Measurements from ENCODE around the gene SGTA.

SGTA gene

DNA sequence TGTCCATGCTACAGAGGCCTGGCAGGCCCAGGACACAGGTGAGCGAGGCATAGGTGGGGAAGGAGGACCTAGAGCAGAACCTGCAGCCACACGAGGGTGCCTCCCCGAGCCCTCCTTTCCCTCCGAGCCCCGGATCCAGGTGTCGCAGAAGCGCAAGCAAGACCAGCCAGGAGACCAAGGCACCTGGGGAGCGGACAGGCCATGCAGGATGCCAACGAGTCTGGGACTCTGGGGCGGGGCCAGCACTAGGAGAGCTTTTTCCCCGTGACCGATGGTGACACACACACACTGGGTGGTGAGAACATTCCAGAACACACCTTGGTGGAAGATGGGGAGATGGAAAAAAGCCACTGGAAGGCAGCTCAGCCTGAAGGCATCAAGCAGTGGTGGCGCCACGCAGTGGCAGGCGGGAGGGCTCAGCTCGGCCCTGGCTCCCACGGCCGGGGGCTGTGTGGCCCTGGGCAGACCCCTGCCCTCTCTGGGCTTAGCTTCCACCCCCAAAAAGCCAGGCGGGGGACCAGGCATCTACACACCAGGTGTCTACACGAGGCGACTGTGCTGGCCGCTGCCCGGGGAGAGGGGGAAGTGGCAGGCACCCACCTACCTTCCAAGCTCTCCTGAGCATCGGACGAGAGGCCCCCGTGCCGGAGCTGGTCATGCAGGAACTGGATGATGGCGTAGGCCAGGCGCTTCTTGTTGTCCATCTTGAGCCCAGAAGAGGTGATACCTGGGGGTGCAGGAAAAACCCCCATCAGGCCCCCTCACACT, 14.5 kb downstream of the SGTA start:
- Mint-ChIP-seq H3K27me3 (no peaks in the 10 kb centered on the region), H3K4me3 (no peak overlapping the region), H3K36me3 (ENCODE audit: insufficient read depth) (peaks cover 7% of the 10 kb centered on the region), H3K4me1 (peaks cover 9% of the 10 kb centered on the region), H3K27ac (ENCODE audit: low read depth) (no peak overlapping the region), H3K9me3 (no peaks in the 10 kb centered on the region)
- DNase-seq (ENCODE audit: low spot score in 2 of 2) (no peak), ATAC-seq (replicated peaks; ENCODE audit: extremely low read depth, poor library complexity, severe bottlenecking) (no peak)

DNA sequence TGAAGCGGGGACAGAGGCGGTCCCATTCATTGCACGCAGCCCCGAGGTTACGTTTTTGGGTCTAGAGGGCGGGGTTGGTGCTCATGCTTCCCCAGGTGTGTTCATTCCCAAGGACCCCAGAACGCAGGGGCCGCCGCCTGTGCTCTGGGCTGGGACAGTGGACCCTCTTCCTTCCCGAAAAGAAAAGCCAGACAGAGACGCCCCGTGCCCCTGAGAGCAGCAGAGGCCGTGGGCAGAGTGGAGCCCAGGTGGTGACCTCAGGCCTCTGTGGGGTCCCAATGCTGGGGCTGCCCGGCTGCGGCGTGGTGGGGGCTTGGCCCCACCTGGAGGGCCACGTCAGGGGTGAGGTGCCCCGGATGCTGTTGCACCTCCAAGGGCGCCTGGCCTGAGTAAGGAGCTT, 15.4 kb downstream of the SGTA start:
- Mint-ChIP-seq H3K9me3 (no peaks in the 10 kb centered on the region), H3K27me3 (no peaks in the 10 kb centered on the region), H3K4me1 (peaks cover 8% of the 10 kb centered on the region), H3K27ac (ENCODE audit: low read depth) (no peak overlapping the region), H3K36me3 (ENCODE audit: insufficient read depth) (peaks cover 12% of the 10 kb centered on the region), H3K4me3 (no peak overlapping the region)
- DNase-seq (ENCODE audit: low spot score in 2 of 2) (no peak), ATAC-seq (replicated peaks; ENCODE audit: extremely low read depth, poor library complexity, severe bottlenecking) (no peak)

DNA sequence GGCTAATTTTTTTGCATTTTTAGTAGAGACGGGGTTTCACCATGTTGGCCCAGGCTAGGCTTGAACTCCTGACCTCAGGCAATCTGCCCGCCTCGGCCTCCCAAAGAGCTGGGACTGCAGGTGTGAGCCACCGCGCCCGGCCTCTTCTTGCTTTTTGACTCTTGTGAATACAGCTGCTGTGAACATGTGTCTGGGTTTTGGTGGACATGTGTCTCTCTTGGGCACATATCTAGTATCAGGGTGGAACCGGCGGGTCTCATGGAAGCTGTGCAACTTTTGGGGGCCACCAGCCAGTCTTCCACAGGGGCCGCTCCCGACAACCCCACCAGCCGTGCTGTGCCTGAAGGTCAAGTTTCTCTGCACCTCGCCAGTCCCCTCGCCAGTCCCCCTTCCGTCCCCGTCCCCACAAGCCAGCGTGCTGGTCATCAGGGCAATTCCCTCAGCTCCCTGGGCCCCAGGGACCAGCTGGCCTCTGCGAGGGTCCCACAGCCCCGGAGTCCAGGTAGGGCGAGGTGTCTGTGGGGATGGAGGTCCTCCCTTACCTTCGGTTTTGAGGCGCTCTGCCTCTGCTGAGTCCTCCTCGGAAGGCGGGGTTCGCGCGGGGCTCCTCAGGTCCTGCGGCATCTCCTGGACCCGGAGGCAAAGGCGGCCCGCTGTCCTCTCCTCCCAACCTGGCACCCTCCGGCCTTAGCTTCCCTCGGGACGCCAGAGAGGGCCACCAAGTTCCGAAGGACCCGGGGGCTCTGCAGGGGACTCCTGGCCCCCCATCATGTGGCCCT, 16.3 kb downstream of the SGTA start:
- Mint-ChIP-seq H3K4me1 (no peaks in the 10 kb centered on the region), H3K4me3 (no peak overlapping the region)
- DNase-seq (ENCODE audit: low spot score in 2 of 2): no peak

DNA sequence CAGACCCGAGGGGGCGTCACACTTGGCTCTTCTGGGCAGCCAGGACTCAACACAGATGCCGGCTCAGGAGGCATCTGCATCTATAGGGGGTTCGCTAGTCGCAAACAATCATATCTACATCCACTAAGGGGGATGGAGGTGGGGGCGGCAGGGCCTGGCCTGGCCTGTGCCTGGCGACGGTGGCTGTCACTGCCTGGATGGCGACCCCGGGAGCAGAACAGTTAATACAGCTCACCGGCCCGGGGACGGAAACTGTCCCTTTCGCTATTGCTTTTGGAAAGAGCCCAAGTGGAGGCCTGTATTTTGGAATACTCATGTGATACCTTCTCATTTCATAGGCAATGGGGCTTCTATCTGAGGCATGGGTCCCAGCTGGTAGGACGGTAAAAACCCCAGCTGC, 17.7 kb downstream of the SGTA start:
- peaks cover 18% of the 10 kb centered on the region for H3K36me3 Mint-ChIP-seq (ENCODE audit: insufficient read depth)
- no peaks in the 10 kb centered on the region for H3K27me3 Mint-ChIP-seq
- H3K4me3 Mint-ChIP-seq: no peak overlapping the region
- no peak for DNase-seq (ENCODE audit: low spot score in 2 of 2)
- H3K4me1 Mint-ChIP-seq: no peaks in the 10 kb centered on the region
- no peak for ATAC-seq (replicated peaks; ENCODE audit: extremely low read depth, poor library complexity, severe bottlenecking)
- no peaks in the 10 kb centered on the region for H3K9me3 Mint-ChIP-seq
- H3K27ac Mint-ChIP-seq (ENCODE audit: low read depth): no peak overlapping the region

More for the DNA sequence above, 16.3 kb downstream of the SGTA start:
- Mint-ChIP-seq H3K9me3 (no peaks in the 10 kb centered on the region), H3K27ac (ENCODE audit: low read depth) (no peak overlapping the region), H3K36me3 (ENCODE audit: insufficient read depth) (peaks cover 14% of the 10 kb centered on the region), H3K27me3 (no peaks in the 10 kb centered on the region)
- no peak for ATAC-seq (replicated peaks; ENCODE audit: extremely low read depth, poor library complexity, severe bottlenecking)

DNA sequence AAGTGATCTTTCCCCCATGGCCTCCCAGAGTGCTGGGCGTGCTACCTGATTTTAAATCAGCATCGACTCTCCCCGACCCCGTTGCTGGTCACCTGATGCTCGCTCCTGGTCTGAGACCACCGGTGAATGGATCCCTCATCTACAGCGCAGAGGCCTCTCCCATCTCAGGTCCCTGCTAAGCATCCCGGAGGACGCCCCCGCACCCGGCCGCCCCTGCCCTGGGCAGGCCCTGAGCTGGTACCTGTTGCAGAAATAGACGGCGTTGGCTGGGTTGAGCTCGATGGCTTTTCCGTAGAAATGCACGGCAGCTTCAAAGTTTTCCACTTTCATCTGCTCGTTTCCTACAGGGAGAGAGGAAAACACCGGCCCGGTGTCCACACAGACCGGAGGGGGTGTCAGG, 18.1 kb downstream of the SGTA start:
- Mint-ChIP-seq H3K4me1 (no peaks in the 10 kb centered on the region), H3K36me3 (ENCODE audit: insufficient read depth) (peaks cover 18% of the 10 kb centered on the region), H3K4me3 (no peak overlapping the region), H3K27ac (ENCODE audit: low read depth) (no peak overlapping the region), H3K27me3 (no peaks in the 10 kb centered on the region), H3K9me3 (no peaks in the 10 kb centered on the region)
- DNase-seq (ENCODE audit: low spot score in 2 of 2) (no peak), ATAC-seq (replicated peaks; ENCODE audit: extremely low read depth, poor library complexity, severe bottlenecking) (no peak)

DNA sequence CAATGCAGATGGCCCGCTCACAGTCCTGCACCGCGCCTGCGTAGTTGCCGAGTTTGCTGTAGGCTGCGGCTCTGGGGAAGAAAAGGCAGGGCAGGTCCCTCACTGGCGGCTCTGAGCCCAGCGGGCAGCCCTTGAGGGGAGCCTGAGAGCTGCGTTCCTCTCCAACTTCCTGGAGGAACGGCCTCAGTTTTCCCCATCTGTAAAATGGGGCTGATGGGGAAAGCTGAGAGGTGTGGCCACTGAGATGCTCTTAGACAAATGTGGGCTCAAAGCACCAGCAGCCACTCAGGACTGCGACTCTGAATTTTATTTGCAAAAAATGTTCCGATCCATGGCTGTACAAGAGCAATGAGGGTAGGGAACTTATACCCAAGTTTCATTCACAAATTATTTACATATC, 19.4 kb downstream of the SGTA start:
- Mint-ChIP-seq H3K4me1 (peaks cover 8% of the 10 kb centered on the region), H3K27ac (ENCODE audit: low read depth) (no peak overlapping the region), H3K9me3 (no peaks in the 10 kb centered on the region), H3K36me3 (ENCODE audit: insufficient read depth) (peaks cover 21% of the 10 kb centered on the region), H3K27me3 (no peaks in the 10 kb centered on the region), H3K4me3 (no peak overlapping the region)
- DNase-seq (ENCODE audit: low spot score in 2 of 2) (no peak), ATAC-seq (replicated peaks; ENCODE audit: extremely low read depth, poor library complexity, severe bottlenecking) (no peak)

DNA sequence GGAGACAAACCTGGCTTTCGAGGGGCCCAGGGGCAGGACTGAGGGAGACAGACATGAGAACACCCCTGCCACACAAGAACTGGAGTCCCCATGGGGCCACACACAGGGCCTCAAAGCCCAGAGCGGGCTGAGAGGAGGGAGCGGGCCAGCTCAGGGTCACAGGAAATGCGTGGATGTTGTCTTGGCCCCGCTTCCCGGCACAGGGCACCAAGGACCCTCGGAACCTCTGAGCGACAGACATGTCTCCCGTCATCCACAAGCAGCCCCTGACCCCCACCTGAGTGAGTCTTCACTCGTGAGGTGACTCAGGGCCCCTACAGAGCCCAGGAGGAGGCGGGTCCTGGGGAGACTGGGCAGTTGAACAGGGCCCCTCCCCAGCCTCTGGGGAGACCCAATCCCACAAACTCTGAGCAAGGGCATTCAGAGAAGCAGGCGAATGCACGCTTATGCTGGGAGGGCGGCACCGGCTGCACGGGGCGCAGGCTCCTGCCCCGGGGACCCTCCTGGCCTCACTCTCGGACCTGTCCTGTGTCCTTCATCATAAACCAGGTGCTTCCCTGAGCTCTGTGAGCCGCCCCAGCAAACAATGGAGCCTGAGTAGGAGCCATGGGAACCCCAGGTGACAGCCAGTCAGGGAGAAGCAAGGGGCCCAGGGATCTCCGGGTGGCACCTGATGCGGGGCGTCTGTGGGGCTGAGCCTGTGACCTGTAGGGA, 20.1 kb downstream of the SGTA start:
- DNase-seq (ENCODE audit: low spot score in 2 of 2) (no peak), ATAC-seq (replicated peaks; ENCODE audit: extremely low read depth, poor library complexity, severe bottlenecking) (no peak)
- no peaks in the 10 kb centered on the region for H3K27me3 Mint-ChIP-seq
- H3K9me3 Mint-ChIP-seq: no peaks in the 10 kb centered on the region
- peaks cover 23% of the 10 kb centered on the region for H3K36me3 Mint-ChIP-seq (ENCODE audit: insufficient read depth)
- H3K27ac Mint-ChIP-seq (ENCODE audit: low read depth): no peak overlapping the region
- no peak overlapping the region for H3K4me3 Mint-ChIP-seq
- H3K4me1 Mint-ChIP-seq: peaks cover 8% of the 10 kb centered on the region

DNA sequence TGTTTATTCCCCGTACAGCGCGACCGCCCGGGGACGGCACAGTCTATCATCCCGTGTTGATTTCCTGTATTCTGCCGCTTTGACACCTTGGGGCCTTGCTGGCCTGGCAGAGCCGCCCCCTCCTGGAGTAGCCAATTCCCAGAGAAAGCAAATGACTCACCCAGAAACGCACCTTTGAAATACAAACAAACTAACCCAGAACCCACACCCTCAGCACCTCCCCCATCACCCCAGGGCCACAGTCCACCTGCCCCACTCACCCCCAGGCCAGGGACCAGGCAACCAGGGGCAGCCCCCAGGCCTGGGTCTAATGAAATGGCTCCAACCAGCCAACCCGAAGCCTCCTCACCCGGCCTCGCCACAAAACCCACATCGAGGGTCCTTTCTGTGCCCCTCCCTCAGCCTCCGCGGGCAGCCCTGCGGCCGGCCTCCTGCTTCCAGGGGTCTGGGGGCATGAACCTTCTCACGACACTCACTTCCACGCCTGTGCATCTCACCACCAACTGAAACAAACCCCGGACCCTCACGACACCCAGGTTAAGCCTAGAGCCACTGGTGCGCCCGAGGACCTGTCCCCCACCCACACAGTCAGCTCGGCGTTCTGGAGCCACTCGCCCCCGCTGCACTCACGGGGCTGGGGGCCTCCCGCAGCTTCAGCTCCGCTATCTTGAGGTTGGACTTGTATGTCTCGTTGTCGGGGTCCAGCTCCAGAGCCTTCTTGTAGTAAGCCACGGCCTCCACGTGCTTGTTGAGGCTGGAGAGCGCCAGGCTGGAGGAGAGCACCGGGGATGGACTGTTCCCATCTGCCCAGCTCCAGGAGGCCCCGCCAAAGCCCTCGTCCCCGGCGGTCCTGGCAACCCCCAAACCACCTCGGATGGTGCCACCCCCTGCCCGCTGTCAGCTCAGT, 20.9 kb downstream of the SGTA start:
- peaks cover 25% of the 10 kb centered on the region for H3K36me3 Mint-ChIP-seq (ENCODE audit: insufficient read depth)
- DNase-seq (ENCODE audit: low spot score in 2 of 2) (no peak), ATAC-seq (replicated peaks; ENCODE audit: extremely low read depth, poor library complexity, severe bottlenecking) (no peak)
- H3K9me3 Mint-ChIP-seq: no peaks in the 10 kb centered on the region
- H3K4me3 Mint-ChIP-seq: no peak overlapping the region
- no peak overlapping the region for H3K27ac Mint-ChIP-seq (ENCODE audit: low read depth)
- H3K27me3 Mint-ChIP-seq: no peaks in the 10 kb centered on the region
- H3K4me1 Mint-ChIP-seq: peaks cover 8% of the 10 kb centered on the region

DNA sequence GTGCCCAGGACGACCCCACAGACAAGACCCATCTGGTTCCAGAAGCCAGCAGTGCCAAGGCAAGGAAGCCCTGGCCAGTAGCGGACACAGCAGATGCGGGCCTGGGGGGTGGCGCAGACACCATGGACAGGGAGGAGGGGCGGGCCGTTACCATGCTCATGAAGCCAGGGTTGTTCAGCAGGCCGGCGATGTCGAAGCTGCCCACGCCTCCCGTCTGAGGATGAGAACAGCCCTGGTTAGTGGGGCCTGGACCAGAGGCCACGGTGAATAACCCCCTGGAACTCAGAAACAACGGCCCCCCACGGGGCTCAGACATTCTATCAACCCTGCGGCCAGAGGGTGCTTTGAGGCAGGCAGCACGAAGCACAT, 21.8 kb downstream of the SGTA start:
- no peak for DNase-seq (ENCODE audit: low spot score in 2 of 2)
- no peaks in the 10 kb centered on the region for H3K27me3 Mint-ChIP-seq
- H3K36me3 Mint-ChIP-seq (ENCODE audit: insufficient read depth): peaks cover 25% of the 10 kb centered on the region
- H3K4me3 Mint-ChIP-seq: no peak overlapping the region
- ATAC-seq (replicated peaks; ENCODE audit: extremely low read depth, poor library complexity, severe bottlenecking): no peak
- H3K9me3 Mint-ChIP-seq: no peaks in the 10 kb centered on the region
- H3K4me1 Mint-ChIP-seq: peaks cover 8% of the 10 kb centered on the region
- no peak overlapping the region for H3K27ac Mint-ChIP-seq (ENCODE audit: low read depth)

DNA sequence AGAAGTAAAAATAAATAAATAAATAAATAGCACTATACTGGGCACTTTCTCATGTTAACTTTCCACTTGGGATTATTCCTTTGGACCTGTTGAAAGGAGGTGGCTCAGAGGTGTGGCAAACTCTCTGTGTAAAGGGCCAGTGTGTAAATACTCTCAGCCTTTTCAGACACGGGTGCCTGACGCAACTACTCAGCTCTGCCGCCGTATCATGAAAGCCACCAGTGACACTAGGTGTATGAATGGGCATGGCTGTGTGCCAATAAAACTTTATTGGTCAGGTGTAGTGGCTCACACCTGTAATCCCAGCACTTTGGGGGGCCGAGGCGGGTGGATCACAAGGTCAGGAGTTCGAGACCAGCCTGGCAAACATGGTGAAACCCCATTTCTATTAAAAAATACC, 23.1 kb downstream of the SGTA start:
- no peaks in the 10 kb centered on the region for H3K27me3 Mint-ChIP-seq
- no peaks in the 10 kb centered on the region for H3K9me3 Mint-ChIP-seq
- H3K36me3 Mint-ChIP-seq (ENCODE audit: insufficient read depth): peaks cover 23% of the 10 kb centered on the region
- DNase-seq (ENCODE audit: low spot score in 2 of 2): no peak
- H3K27ac Mint-ChIP-seq (ENCODE audit: low read depth): no peak overlapping the region
- ATAC-seq (replicated peaks; ENCODE audit: extremely low read depth, poor library complexity, severe bottlenecking): no peak
- H3K4me1 Mint-ChIP-seq: peaks cover 8% of the 10 kb centered on the region
- no peak overlapping the region for H3K4me3 Mint-ChIP-seq

DNA sequence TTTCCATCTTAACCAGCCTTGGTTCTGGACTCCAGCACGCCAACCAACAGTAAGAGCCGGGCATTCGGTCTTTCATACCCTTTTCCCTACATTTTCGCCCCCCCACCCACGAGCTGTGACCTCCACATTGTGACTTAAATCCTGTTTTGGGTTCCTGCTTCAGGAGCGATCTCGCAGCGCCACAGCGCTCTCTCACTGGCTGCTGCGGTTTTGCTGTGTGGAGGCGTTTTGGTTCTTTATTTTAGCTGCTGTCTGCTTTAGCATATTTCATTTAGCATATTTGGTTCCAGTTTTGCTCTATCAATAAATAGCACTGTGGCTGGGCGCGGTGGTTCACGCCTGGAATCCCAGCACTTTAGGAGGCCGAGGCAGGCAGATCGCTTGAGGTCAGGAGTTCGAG, 23.7 kb downstream of the SGTA start:
- Mint-ChIP-seq H3K4me1 (peaks cover 8% of the 10 kb centered on the region), H3K27me3 (no peaks in the 10 kb centered on the region), H3K9me3 (no peaks in the 10 kb centered on the region), H3K36me3 (ENCODE audit: insufficient read depth) (peaks cover 22% of the 10 kb centered on the region), H3K27ac (ENCODE audit: low read depth) (no peak overlapping the region), H3K4me3 (no peak overlapping the region)
- DNase-seq (ENCODE audit: low spot score in 2 of 2) (no peak), ATAC-seq (replicated peaks; ENCODE audit: extremely low read depth, poor library complexity, severe bottlenecking) (no peak)

DNA sequence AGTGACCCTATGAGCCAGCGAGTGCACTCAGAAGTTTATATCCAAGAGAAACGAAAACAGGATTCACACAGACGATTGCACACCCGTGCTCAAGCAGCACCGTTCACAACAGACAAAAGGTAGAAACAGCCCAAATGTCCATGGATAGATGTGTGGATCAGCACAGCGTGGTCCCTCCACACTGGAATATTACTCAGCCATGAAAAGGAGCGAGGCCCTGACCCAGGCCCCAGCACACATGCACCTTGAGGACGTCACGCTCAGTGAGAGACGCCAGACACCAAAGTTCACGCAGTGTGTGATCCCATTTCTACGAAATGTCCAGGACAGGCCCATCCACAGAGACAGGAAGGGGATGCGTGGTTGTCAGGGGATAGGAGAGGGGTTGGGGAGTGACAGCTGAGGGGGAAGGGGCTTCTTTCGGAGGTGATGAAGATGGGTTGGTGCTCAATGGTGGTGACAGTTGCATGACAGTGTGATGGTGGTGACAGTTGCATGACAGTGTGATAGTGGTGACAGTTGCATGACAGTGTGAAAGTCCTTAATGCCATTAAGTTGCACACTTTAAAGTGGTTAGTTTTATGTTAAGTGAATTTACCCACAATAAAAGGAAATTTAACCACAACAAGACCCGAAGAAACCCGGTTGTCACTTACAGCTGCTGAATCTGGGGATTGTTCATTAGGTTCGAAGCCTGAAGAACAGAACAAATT, 24.3 kb downstream of the SGTA start:
- ATAC-seq (replicated peaks; ENCODE audit: extremely low read depth, poor library complexity, severe bottlenecking) (no peak), DNase-seq (ENCODE audit: low spot score in 2 of 2) (no peak)
- peaks cover 8% of the 10 kb centered on the region for H3K4me1 Mint-ChIP-seq
- peaks cover 24% of the 10 kb centered on the region for H3K36me3 Mint-ChIP-seq (ENCODE audit: insufficient read depth)
- no peaks in the 10 kb centered on the region for H3K27me3 Mint-ChIP-seq
- no peak overlapping the region for H3K27ac Mint-ChIP-seq (ENCODE audit: low read depth)
- no peak overlapping the region for H3K4me3 Mint-ChIP-seq
- no peaks in the 10 kb centered on the region for H3K9me3 Mint-ChIP-seq
